ENCODE data around the gene MCCD1.

The MCCD1 gene

DNA sequence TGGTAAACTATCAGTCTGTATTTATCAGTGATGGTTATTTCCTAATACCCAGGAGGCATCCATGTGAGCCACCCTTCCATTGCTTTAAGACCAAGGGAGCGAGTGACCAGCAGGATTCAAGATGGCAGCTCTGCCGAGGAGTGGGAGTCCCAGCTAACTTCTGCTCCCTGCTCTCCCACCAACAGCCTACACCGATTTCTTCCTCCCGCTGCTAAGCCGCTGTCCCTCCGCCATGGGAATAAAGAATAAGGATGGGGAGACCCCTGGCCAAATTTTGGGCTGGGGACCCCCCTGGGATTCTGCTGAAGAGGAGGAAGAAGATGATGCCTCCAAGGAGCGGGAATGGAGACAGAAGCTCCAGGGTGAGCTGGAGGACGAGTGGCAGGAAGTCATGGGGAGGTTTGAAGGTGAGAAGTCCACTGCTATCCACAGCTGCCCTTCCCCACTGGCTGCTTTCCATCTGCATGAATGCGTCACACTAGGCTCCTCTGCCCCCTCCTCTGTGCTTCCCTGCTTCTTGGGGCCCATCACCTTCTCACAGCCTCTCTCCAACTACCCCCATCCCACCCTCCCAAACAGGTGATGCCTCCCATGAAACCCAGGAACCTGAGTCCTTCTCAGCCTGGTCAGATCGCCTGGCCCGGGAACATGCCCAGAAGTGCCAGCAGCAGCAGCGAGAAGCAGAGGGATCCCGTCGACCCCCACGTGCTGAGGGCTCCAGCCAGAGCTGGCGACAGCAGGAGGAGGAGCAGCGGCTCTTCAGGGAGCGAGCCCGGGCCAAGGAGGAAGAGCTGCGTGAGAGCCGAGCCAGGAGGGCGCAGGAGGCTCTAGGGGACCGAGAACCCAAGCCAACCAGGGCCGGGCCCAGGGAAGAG lies 28.9 kb downstream of the MCCD1 start:
- Histone ChIP-seq H3K27ac (peak overlapping the region in 1 of 2 donors; percentile 70), H3K4me3 (no peak overlapping the region)
- DNase-seq (ENCODE audit: low spot score) = no peak
- TF ChIP-seq, protein P1, sequence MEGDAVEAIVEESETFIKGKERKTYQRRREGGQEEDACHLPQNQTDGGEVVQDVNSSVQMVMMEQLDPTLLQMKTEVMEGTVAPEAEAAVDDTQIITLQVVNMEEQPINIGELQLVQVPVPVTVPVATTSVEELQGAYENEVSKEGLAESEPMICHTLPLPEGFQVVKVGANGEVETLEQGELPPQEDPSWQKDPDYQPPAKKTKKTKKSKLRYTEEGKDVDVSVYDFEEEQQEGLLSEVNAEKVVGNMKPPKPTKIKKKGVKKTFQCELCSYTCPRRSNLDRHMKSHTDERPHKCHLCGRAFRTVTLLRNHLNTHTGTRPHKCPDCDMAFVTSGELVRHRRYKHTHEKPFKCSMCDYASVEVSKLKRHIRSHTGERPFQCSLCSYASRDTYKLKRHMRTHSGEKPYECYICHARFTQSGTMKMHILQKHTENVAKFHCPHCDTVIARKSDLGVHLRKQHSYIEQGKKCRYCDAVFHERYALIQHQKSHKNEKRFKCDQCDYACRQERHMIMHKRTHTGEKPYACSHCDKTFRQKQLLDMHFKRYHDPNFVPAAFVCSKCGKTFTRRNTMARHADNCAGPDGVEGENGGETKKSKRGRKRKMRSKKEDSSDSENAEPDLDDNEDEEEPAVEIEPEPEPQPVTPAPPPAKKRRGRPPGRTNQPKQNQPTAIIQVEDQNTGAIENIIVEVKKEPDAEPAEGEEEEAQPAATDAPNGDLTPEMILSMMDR (IDR thresholded peaks at IDR 0.05) = no peak

DNA sequence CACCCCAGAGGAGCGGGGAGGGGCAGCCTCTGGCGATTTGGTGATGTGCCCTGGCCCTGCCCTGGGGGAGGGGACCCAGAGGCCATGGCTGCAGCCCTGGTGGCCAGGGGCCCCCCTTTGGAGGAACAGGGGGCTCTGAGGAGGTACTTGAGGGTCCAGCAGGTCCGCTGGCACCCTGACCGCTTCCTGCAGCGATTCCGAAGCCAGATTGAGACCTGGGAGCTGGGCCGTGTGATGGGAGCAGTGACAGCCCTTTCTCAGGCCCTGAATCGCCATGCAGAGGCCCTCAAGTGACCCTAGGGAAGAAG lies 29.5 kb downstream of the MCCD1 start:
- no peak for DNase-seq (ENCODE audit: low spot score)
- H3K27ac ChIP-seq = peak overlapping the region in 1 of 2 donors; percentile 70
- H3K4me3 ChIP-seq = no peak overlapping the region
- TF ChIP-seq, protein P1 (IDR thresholded peaks at IDR 0.05) = no peak

DNA sequence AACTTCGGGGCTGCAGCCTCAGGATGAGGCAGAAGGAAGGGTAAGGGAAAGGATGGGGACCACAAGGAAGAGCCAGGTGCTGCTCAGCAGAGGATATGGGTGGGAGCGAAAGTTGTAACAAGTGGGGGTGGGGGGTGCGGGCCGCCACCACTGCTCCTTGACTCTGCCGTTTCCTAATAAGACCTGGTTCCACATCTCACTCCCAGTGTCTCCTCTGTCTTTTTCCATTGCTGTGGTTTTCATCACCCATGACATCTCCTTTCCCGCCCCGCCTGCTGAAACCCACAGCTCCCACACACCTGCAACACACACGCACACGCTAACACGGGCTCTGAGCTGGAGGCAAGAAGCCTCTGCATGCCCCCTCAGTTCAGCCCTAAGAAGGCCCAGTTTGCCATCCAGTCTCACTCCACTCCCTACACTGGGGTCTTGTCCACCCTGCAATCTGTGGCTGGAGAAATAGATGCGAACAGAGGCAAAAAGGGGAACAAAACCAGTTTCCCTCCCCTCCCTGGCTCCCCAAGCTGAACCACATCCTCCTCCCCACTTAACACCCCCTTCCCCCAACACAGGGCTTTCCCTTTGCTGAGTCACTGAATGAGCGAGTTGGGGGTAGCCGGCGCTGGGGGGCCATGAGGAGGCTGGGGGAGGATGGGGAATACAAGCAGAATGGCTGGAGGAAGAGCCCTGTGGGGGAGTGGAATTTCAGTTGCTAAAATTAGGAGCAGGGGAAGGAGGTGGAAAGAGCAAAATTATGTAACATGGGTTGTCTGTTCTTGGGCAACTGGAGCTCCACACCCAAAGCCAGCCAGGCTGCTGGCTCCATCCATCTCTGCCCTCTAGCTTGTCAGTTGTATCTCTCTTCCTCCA lies 30.1 kb downstream of the MCCD1 start:
- TF ChIP-seq, protein P1 (IDR thresholded peaks at IDR 0.05) = no peak
- DNase-seq (ENCODE audit: low spot score) = no peak
- H3K27ac ChIP-seq = peak overlapping the region in 1 of 2 donors; percentile 70
- no peak overlapping the region for H3K4me3 ChIP-seq

DNA sequence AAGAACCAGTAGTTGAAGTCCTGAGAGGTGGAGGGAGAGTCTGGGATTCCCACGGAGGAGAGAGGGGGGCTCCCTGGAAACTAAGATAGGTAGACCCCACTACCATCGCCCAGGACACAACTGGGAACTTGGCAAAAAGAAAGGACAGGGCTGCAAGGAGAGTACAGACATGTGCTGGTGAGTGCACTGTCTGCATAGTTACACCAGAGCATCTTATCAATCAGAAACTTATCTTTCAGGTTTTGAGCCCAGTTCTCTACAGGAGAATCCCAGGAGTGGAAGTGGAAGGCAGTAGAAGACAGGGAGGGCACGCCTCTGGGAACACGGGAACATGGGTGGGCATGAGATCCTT lies 30.8 kb downstream of the MCCD1 start:
- Histone ChIP-seq H3K27ac (peak overlapping the region in 1 of 2 donors; percentile 70), H3K4me3 (no peak overlapping the region)
- TF ChIP-seq, protein P1 (IDR thresholded peaks at IDR 0.05) = no peak
- DNase-seq (ENCODE audit: low spot score) = no peak

DNA sequence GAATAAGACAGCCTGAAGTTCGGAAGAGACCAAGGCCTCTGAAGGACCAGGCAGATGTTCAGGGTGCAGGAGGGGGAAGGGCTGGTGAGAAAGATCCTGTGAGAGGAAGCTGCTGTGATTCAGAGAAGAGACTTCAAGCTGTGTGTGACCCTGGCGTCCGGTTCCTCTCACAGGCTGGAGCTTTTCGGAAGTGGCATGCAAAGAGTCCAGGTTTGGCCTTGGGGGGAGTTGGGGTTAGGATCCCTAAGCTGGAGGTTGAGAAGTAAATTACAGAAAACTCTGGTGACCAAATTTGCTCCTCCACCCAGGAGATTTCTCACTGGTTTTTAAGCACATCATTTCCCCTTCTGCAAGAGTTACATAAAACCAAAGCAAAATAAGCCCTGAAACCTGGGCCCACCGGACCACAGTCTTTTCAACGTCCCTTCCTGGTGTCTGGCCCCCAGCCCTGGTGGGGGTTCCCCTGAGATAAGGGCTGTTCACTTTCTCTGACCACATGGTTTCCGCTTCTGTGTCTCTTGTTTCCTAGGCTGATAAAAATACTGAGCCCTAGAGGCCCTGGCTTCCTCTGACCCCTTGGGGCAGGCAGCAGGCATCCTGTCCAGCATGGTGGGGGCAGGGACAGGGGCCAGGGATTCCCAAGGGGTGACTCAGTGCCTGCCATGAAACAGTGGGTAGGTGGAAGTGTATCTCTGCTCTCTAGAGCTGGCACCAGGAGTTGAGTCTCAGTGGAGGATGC lies 31.4 kb downstream of the MCCD1 start:
- DNase-seq (ENCODE audit: low spot score) = no peak
- TF ChIP-seq, protein P1 (IDR thresholded peaks at IDR 0.05) = no peak
- Histone ChIP-seq H3K27ac (peak overlapping the region in 1 of 2 donors; percentile 70), H3K4me3 (no peak overlapping the region)

DNA sequence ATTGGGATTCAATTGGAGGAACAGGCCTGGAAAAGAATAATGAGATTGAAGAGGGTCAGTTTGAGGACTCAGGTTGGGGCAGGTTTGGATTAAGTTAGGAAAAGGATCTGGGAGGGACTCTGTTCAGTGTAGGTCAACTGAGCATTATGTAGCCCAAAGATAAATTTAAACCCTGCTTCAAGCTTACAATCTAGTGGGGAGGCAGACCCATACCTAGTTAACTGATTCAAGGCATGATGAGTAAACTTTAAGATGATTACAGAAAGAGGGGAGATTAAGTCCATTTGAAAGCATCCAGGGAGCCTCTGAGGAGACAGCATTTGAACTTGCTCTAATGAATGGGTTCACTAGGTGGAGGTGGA lies 31.9 kb downstream of the MCCD1 start:
- no peak overlapping the region for H3K4me3 ChIP-seq
- no peak for DNase-seq (ENCODE audit: low spot score)
- TF ChIP-seq, protein P1 (IDR thresholded peaks at IDR 0.05) = no peak
- H3K27ac ChIP-seq = peak overlapping the region in 1 of 2 donors; percentile 70

Measured in coronary artery (tissue), 2 donors.